ENCODE data around the gene RAB23.

GRCh38 chr6:57242505-57242904 is 20.4 kb upstream of the RAB23 start:
- no peak for TF ChIP-seq ZNF274 (IDR thresholded peaks at IDR 0.05; ENCODE audit: low read depth, low read length)
- TF ChIP-seq YY1 (IDR thresholded peaks at IDR 0.05; ENCODE audit: insufficient read depth, insufficient read length), result no peak
